Measurements from ENCODE around the gene BIRC7. TPM values are rescaled to one million over a fixed set of nuclear protein-coding genes. Genes with fewer than 3 reads are reported as not detected.

BIRC7 gene
- total RNA-seq, 1 donor from 2014 or later, result not detected

DNA sequence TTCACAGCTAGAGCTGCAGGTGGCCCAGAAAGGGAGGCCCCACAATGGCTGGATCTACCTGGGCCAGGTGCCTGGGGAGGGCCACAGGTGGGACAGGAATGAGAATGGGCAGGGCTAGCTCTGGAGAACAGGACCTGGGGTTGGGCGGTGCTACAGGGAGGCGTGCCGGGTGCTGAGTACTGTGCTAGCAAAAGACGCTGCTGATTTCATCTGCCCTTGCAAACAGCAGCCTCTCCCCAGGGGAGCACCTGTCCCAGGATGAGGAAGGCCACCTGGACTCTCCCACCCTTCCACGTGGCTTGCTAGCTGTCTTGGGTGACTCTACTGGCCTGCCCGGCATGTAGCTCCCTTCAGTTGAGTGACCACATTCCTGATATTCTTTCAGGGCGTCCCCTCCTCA, 13.2 kb upstream of the BIRC7 start:
- no peaks in the 10 kb centered on the region for H3K36me3 Mint-ChIP-seq (ENCODE audit: insufficient read depth)
- H3K4me3 Mint-ChIP-seq (ENCODE audit: low read depth), result no peak overlapping the region
- TF ChIP-seq, protein P1, sequence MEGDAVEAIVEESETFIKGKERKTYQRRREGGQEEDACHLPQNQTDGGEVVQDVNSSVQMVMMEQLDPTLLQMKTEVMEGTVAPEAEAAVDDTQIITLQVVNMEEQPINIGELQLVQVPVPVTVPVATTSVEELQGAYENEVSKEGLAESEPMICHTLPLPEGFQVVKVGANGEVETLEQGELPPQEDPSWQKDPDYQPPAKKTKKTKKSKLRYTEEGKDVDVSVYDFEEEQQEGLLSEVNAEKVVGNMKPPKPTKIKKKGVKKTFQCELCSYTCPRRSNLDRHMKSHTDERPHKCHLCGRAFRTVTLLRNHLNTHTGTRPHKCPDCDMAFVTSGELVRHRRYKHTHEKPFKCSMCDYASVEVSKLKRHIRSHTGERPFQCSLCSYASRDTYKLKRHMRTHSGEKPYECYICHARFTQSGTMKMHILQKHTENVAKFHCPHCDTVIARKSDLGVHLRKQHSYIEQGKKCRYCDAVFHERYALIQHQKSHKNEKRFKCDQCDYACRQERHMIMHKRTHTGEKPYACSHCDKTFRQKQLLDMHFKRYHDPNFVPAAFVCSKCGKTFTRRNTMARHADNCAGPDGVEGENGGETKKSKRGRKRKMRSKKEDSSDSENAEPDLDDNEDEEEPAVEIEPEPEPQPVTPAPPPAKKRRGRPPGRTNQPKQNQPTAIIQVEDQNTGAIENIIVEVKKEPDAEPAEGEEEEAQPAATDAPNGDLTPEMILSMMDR (IDR thresholded peaks at IDR 0.05; ENCODE audit: unreplicated experiment), result no peak
- H3K27me3 Mint-ChIP-seq, result peaks cover 19% of the 10 kb centered on the region
- DNase-seq (ENCODE audit: low spot score, unreplicated experiment), result no peak
- H3K4me1 Mint-ChIP-seq (ENCODE audit: low read depth), result no peaks in the 10 kb centered on the region
- H3K9me3 Mint-ChIP-seq (ENCODE audit: low read depth), result no peaks in the 10 kb centered on the region
- no peak overlapping the region for H3K27ac Mint-ChIP-seq

DNA sequence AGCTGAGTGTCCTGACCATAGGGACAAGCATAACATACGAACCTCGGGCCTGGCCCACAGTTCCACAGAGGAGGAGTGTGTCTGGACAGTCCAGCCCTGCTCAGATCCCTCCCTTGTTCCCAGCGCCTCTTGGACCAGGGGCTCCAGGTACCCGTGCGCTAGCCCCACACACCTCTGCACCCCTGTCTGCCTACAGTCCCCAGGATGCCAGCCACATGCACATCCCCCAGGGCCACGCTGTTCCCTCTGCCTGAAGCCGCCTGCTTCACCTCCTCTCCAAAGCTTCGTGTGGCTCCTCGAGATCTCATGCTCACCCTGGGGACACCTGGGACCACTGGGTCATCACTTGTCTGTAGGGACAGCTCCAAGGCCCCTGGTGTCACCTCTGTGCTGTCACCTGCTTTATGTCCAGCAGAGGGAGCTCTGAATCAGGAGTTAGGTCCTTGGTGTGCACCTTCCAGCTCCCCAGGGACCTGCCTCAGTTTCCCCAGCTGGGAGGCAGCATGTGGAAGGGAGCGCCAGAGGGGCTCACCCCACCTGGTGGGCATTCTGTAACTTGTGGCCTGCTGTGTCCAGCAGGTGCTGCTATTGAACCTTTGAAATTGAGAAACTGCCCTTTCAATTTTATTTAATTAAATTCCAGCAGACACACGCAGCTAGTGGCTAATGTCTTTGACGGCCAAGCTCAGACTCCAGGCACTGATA, 12.4 kb upstream of the BIRC7 start:
- Mint-ChIP-seq H3K4me1 (ENCODE audit: low read depth) (no peaks in the 10 kb centered on the region), H3K9me3 (ENCODE audit: low read depth) (no peaks in the 10 kb centered on the region), H3K36me3 (ENCODE audit: insufficient read depth) (no peaks in the 10 kb centered on the region), H3K27me3 (peaks cover 19% of the 10 kb centered on the region), H3K4me3 (ENCODE audit: low read depth) (no peak overlapping the region), H3K27ac (no peak overlapping the region)
- TF ChIP-seq, protein P1 (IDR thresholded peaks at IDR 0.05; ENCODE audit: unreplicated experiment), result peak; percentile 75
- no peak for DNase-seq (ENCODE audit: low spot score, unreplicated experiment)

DNA sequence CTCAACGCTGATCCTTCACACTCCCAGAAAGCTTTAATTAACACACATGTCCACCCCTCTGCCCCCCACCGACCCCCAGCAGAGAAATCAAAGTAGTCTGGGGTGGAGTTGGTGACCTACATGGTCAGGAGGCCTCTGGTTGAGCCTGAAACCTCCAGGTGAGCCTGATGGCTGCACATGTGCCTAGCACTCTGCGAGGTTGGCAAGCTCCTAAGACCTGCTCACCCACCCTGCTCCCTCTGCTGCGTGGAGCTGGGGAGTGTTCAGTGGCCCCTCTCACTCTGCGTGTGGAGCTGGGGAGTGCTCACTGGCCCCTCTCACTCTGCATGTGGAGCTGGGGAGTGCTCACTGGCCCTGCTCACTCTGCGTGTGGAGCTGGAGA, 11.9 kb upstream of the BIRC7 start:
- H3K27me3 Mint-ChIP-seq, result peaks cover 19% of the 10 kb centered on the region
- no peak overlapping the region for H3K27ac Mint-ChIP-seq
- no peak overlapping the region for H3K4me3 Mint-ChIP-seq (ENCODE audit: low read depth)
- H3K9me3 Mint-ChIP-seq (ENCODE audit: low read depth), result no peaks in the 10 kb centered on the region
- no peaks in the 10 kb centered on the region for H3K4me1 Mint-ChIP-seq (ENCODE audit: low read depth)
- TF ChIP-seq, protein P1 (IDR thresholded peaks at IDR 0.05; ENCODE audit: unreplicated experiment), result no peak
- no peak for DNase-seq (ENCODE audit: low spot score, unreplicated experiment)
- H3K36me3 Mint-ChIP-seq (ENCODE audit: insufficient read depth), result no peaks in the 10 kb centered on the region

DNA sequence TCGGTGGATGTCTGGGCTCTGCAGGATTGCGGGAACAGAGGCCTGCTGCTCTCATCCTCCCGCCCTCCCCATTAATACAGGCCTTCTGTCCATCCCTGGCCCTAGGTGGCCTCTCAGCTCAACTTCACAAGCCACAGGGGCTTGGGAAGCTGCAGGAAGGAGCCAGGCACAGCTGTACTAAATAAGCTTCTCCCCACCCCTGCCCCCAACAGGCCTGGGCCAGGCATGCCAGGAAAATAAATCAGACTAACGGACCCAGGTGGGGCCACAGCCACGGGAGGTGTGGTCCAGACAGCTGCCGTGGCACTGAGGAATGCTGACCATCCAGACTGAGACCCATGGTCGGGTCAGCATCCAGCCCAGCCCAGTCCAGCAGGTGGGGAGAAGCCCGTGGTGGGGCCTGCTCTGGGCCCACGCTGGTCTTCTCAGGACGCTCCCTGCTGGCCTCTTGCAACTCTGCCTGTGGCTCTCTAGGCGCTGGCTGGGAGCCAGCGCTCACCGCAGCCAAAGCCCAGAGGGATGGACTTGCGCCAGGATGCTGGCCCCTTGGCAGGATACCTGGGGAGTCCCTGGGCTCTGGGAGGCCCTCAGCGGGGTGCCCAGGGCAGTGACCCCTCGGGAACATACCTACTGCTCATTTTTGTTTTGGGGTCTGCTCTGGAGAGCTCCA, 11.2 kb upstream of the BIRC7 start:
- H3K4me1 Mint-ChIP-seq (ENCODE audit: low read depth), result no peaks in the 10 kb centered on the region
- H3K27me3 Mint-ChIP-seq, result peaks cover 25% of the 10 kb centered on the region
- no peaks in the 10 kb centered on the region for H3K9me3 Mint-ChIP-seq (ENCODE audit: low read depth)
- H3K36me3 Mint-ChIP-seq (ENCODE audit: insufficient read depth), result no peaks in the 10 kb centered on the region
- no peak for DNase-seq (ENCODE audit: low spot score, unreplicated experiment)
- TF ChIP-seq, protein P1 (IDR thresholded peaks at IDR 0.05; ENCODE audit: unreplicated experiment), result no peak
- no peak overlapping the region for H3K4me3 Mint-ChIP-seq (ENCODE audit: low read depth)
- H3K27ac Mint-ChIP-seq, result no peak overlapping the region

DNA sequence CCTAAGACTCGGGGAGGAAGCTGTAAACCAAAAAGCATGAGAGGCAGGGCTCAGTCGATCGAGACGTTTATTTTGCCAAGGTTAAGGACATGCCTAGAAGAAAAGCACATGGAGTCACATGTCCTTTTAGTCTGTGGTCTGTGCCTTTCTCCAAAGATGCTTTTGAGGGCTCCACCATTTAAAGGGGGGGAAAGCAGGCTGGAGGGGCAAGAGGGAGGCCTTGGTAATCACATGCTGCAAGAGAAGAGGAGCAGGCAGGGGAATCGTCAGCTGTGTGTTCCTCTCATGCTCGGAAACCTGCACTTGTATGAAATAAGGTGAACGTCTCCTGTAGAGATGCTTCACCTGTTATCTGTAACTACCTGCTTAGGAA, 10.6 kb upstream of the BIRC7 start:
- no peak for DNase-seq (ENCODE audit: low spot score, unreplicated experiment)
- no peak overlapping the region for H3K4me3 Mint-ChIP-seq (ENCODE audit: low read depth)
- H3K9me3 Mint-ChIP-seq (ENCODE audit: low read depth), result no peaks in the 10 kb centered on the region
- no peak overlapping the region for H3K27ac Mint-ChIP-seq
- H3K27me3 Mint-ChIP-seq, result peaks cover 29% of the 10 kb centered on the region
- no peaks in the 10 kb centered on the region for H3K36me3 Mint-ChIP-seq (ENCODE audit: insufficient read depth)
- H3K4me1 Mint-ChIP-seq (ENCODE audit: low read depth), result no peaks in the 10 kb centered on the region
- TF ChIP-seq, protein P1 (IDR thresholded peaks at IDR 0.05; ENCODE audit: unreplicated experiment), result no peak
